Hypothalamus (tissue), 51 donors: ENCODE measurements around the gene UMAD1.

Experiments
- DNase-seq, 51 donors: peaks; one replicate each; lab custom pipeline; 2025; lab: John Stamatoyannopoulos, UW

UMAD1 gene

GRCh38 chr7:7913504-7913903, 273.0 kb downstream of the UMAD1 start:
- no peak for DNase-seq

GRCh38 chr7:7914547-7914946, 274.0 kb downstream of the UMAD1 start:
- DNase-seq, result no peak

- no peak for DNase-seq
Measured at GRCh38 chr7:7916064-7916463, 275.5 kb downstream of the UMAD1 start.

- no peak for DNase-seq
Measured at GRCh38 chr7:7917593-7917992, 277.0 kb downstream of the UMAD1 start.

- no peak for DNase-seq
Measured at GRCh38 chr7:7918736-7919448, 278.3 kb downstream of the UMAD1 start.

GRCh38 chr7:7919449-7919945, 278.9 kb downstream of the UMAD1 start:
- DNase-seq, result no peak

GRCh38 chr7:7920056-7920455, 279.5 kb downstream of the UMAD1 start:
- DNase-seq, result no peak

- no peak for DNase-seq
Measured at GRCh38 chr7:7920481-7920880, 279.9 kb downstream of the UMAD1 start.

- no peak for DNase-seq
Measured at GRCh38 chr7:7921830-7922229, 281.3 kb downstream of the UMAD1 start.

- no peak for DNase-seq
Measured at GRCh38 chr7:7922684-7923385, 282.3 kb downstream of the UMAD1 start.

GRCh38 chr7:7923818-7924217, 283.3 kb downstream of the UMAD1 start:
- no peak for DNase-seq

GRCh38 chr7:7924303-7924702, 283.8 kb downstream of the UMAD1 start:
- no peak for DNase-seq
